HepG2 (cell line): ENCODE results near the gene SZRD1. TPM values are rescaled to one million over a fixed set of nuclear protein-coding genes. Genes with fewer than 3 reads are reported as not detected.

Experiments used
- ASH2L ChIP-seq: fragments of 300-600, 200-600 bp; sonication (generic); IDR thresholded peaks from 2 replicates; pipeline ENCODE4 v1.7.0; 2017; ENCODE audit warnings: low read depth, mild to moderate bottlenecking, moderate library complexity, mixed read lengths, low read length; ENCODE audit not compliant: insufficient read length
- CCDC6 ChIP-seq: sonication (generic); formaldehyde crosslinking; IDR thresholded peaks from 2 replicates; pipeline ENCODE4 v1.8.1; 2022; ENCODE audit warnings: mild to moderate bottlenecking, missing genetic modification reagents, moderate library complexity
- DNMT3B ChIP-seq: conservative IDR thresholded peaks from 2 replicates; pipeline ENCODE4 v1.6.1; 2016; ENCODE audit warnings: missing biosample characterization, control low read depth
- ELF3 ChIP-seq: IDR thresholded peaks from 2 replicates; pipeline ENCODE4 v1.6.1; 2016; ENCODE audit warnings: missing genetic modification reagents, missing compliant biosample characterization
- HCFC1 ChIP-seq: fragments of 150-350 bp; IDR thresholded peaks from 2 replicates; pipeline ENCODE4 v1.6.1; 2014; ENCODE audit warnings: low read depth, low read length
- MEIS2 ChIP-seq: sonication (generic); formaldehyde crosslinking; IDR thresholded peaks from 2 replicates; pipeline ENCODE4 v1.9.0; 2021; ENCODE audit warnings: mild to moderate bottlenecking, missing genetic modification reagents
- NR2F6 ChIP-seq, 2 experiments: IDR thresholded peaks; 2 replicates each; pipeline ENCODE4 v1.6.1; 2016; ENCODE audit warnings: antibody characterized with exemption in 1 of 2, mild to moderate bottlenecking in 1 of 2
- RBM22 ChIP-seq: fragments of 200-400 bp; formaldehyde crosslinking; optimal IDR thresholded peaks from 2 replicates; pipeline ENCODE3; 2017; ENCODE audit warnings: mild to moderate bottlenecking, low read length, moderate library complexity
- RXRB ChIP-seq: IDR thresholded peaks from 2 replicates; pipeline ENCODE4 v1.6.1; 2016; ENCODE audit warnings: borderline replicate concordance, missing genetic modification reagents, missing compliant biosample characterization
- SCMH1 ChIP-seq: sonication (generic); formaldehyde crosslinking; IDR thresholded peaks from 2 replicates; pipeline ENCODE4 v1.9.0; 2021; ENCODE audit warnings: missing genetic modification reagents, mild to moderate bottlenecking, borderline replicate concordance
- TCF7 ChIP-seq: sonication (generic); IDR thresholded peaks from 2 replicates; pipeline ENCODE4 v1.6.1; 2016; ENCODE audit warnings: antibody characterized with exemption, low read depth
- XBP1 ChIP-seq: sonication (generic); formaldehyde crosslinking; IDR thresholded peaks from 2 replicates; pipeline ENCODE4 v1.5.0; 2020; ENCODE audit warnings: missing genetic modification reagents
- ZBTB7B ChIP-seq: sonication (generic); formaldehyde crosslinking; IDR thresholded peaks from 2 replicates; pipeline ENCODE4 v1.4.0; 2020; ENCODE audit warnings: missing genetic modification reagents
- ZFP37 ChIP-seq: sonication (generic); formaldehyde crosslinking; IDR thresholded peaks from 2 replicates; pipeline ENCODE4 v1.4.0; 2020; ENCODE audit warnings: missing genetic modification reagents, borderline replicate concordance
- ZNF546 ChIP-seq: sonication (generic); formaldehyde crosslinking; conservative IDR thresholded peaks from 2 replicates; pipeline ENCODE4 v1.8.1; 2023; ENCODE audit warnings: mild to moderate bottlenecking, missing genetic modification reagents
- ZNF557 ChIP-seq: sonication (generic); formaldehyde crosslinking; IDR thresholded peaks from 2 replicates; pipeline ENCODE4 v1.4.0; 2020; ENCODE audit warnings: missing genetic modification reagents
- ZNF615 ChIP-seq: sonication (generic); formaldehyde crosslinking; IDR thresholded peaks from 2 replicates; pipeline ENCODE4 v1.5.0; 2020; ENCODE audit warnings: mild to moderate bottlenecking, missing genetic modification reagents, borderline replicate concordance
- ZNF652 ChIP-seq: IDR thresholded peaks from 2 replicates; pipeline ENCODE4 v1.6.1; 2016; ENCODE audit warnings: low read depth, borderline replicate concordance
- ZNF7 ChIP-seq: IDR thresholded peaks from 2 replicates; pipeline ENCODE4 v1.6.1; 2016; ENCODE audit warnings: missing biosample characterization, missing genetic modification reagents
- ZNF747 ChIP-seq: sonication (generic); formaldehyde crosslinking; IDR thresholded peaks from 2 replicates; pipeline ENCODE4 v1.8.1; 2023; ENCODE audit warnings: missing genetic modification reagents, mild to moderate bottlenecking, borderline replicate concordance
- polyA plus RNA-seq, 8 experiments: library from polyadenylated mRNA; depleted of rRNA in 3 of 8; stranded (reverse) in 7 of 8; unstranded in 1 of 8; fragments of >200 nt; fragmentation: Illumina TruSeq in 4 of 8; extraction: Trizol in 4 of 8; gene quantifications; 2 replicates each; pipeline versions ENCODE4 v1.2.1 to v1.2.3, GENCODE V29; 2011 to 2016; ENCODE audit warnings: low read depth in 4 of 8, missing spikeins in 1 of 8, mixed read lengths in 1 of 8; ENCODE audit not compliant: insufficient read depth in 1 of 8
- total RNA-seq, 5 experiments: library from RNA; depleted of rRNA; stranded (reverse); fragments of >200 nt; fragmentation: Illumina TruSeq; extraction: Trizol; gene quantifications; 2 replicates each; pipeline ENCODE4 v1.2.3, GENCODE V29; 2016; ENCODE audit warnings: low read depth in 1 of 5
- TF ChIP-seq, protein P1 (sequence below): sonication (generic); formaldehyde crosslinking; IDR thresholded peaks from 2 replicates; pipeline ENCODE4 v1.4.0; 2020; ENCODE audit warnings: mild to moderate bottlenecking, missing genetic modification reagents
- TF ChIP-seq, protein P2 (sequence below): sonication (generic); formaldehyde crosslinking; IDR thresholded peaks from 2 replicates; pipeline ENCODE4 v1.9.0; 2021; ENCODE audit warnings: missing genetic modification reagents, borderline replicate concordance
- TF ChIP-seq, protein P3 (sequence below): sonication (generic); formaldehyde crosslinking; IDR thresholded peaks from 2 replicates; pipeline ENCODE4 v1.5.1; 2020; ENCODE audit warnings: missing genetic modification reagents, mild to moderate bottlenecking, borderline replicate concordance
- TF ChIP-seq, protein P4 (sequence below): IDR thresholded peaks from 2 replicates; pipeline ENCODE4 v1.6.1; 2016

Gene SZRD1
- total and polyA plus RNA-seq, 2 of the 13 experiments (the other 11 are each of a cell fraction or from before 2014, with no cell fraction given), result 28.5 to 41.4 TPM

DNA sequence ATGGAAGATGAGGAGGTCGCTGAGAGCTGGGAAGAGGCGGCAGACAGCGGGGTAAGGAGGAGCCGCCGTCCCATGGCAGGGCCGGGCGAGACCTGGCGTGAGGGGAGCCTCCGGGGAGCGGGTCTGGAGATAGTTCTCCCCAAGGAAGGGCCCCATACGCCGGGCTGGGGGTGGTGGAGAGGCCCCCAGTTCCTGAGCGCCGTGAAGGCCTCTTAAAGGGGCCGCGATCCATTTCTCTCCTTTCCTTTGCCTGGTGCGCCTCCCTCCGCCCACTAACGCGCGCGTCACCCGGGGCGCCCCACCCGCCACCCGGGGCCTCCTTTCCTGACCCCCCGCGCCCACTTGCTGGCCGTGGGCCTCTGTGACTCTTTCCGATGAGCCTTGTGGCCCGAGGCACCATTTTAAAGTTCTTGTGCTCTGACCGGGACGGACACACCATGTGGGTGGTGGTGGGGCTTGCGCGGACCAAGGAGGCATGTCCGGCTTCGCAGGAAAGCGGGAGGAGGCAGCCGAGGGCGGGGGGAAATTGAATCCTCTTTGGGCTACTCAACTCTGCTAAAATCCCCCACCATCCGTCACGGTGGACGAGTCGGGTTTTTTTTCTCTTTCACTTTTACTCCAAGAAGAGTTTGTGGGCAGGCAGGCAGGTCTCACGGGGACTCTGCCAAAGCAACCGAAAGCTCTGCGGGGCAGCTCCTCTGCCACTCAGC lies 371 bp downstream of the SZRD1 start (continued):
- 0 out of 2 replicates have a peak, but pooled peaks have one; percentile 11 for TF ChIP-seq RXRB (CRISPR knock-in tag)
- TF ChIP-seq ZNF7 (CRISPR knock-in tag), result no peak
- TF ChIP-seq MEIS2 (CRISPR knock-in tag), result peak; percentile 87; the same call in 1 of the 2 replicates
- TF ChIP-seq, protein P1, sequence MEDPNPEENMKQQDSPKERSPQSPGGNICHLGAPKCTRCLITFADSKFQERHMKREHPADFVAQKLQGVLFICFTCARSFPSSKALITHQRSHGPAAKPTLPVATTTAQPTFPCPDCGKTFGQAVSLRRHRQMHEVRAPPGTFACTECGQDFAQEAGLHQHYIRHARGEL, result no peak
- TF ChIP-seq RBM22, result no peak
- TF ChIP-seq ZNF615 (CRISPR knock-in tag), result peak; percentile 65; the same call in 1 of the 2 replicates
- peak; percentile 47; the same call in 1 of the 2 replicates for TF ChIP-seq ZBTB7B
- TF ChIP-seq TCF7, result no peak
- TF ChIP-seq SCMH1 (CRISPR knock-in tag), result no peak
- no peak for TF ChIP-seq HCFC1
- TF ChIP-seq CCDC6 (CRISPR knock-in tag), result no peak
- TF ChIP-seq ZNF557 (CRISPR knock-in tag), result peak; percentile 81; the same call in 1 of the 2 replicates
- TF ChIP-seq ZFP37 (CRISPR knock-in tag), result peak; percentile 44; the same call in 1 of the 2 replicates
- TF ChIP-seq DNMT3B (CRISPR knock-in tag), result no peak; the same call in 1 of the 2 replicates
- TF ChIP-seq, protein P2, sequence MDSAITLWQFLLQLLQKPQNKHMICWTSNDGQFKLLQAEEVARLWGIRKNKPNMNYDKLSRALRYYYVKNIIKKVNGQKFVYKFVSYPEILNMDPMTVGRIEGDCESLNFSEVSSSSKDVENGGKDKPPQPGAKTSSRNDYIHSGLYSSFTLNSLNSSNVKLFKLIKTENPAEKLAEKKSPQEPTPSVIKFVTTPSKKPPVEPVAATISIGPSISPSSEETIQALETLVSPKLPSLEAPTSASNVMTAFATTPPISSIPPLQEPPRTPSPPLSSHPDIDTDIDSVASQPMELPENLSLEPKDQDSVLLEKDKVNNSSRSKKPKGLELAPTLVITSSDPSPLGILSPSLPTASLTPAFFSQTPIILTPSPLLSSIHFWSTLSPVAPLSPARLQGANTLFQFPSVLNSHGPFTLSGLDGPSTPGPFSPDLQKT (CRISPR knock-in tag), result no peak
- no peak for TF ChIP-seq ZNF546 (CRISPR knock-in tag)
- TF ChIP-seq, protein P3, sequence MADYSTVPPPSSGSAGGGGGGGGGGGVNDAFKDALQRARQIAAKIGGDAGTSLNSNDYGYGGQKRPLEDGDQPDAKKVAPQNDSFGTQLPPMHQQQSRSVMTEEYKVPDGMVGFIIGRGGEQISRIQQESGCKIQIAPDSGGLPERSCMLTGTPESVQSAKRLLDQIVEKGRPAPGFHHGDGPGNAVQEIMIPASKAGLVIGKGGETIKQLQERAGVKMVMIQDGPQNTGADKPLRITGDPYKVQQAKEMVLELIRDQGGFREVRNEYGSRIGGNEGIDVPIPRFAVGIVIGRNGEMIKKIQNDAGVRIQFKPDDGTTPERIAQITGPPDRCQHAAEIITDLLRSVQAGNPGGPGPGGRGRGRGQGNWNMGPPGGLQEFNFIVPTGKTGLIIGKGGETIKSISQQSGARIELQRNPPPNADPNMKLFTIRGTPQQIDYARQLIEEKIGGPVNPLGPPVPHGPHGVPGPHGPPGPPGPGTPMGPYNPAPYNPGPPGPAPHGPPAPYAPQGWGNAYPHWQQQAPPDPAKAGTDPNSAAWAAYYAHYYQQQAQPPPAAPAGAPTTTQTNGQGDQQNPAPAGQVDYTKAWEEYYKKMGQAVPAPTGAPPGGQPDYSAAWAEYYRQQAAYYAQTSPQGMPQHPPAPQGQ (CRISPR knock-in tag), result no peak
- TF ChIP-seq ZNF747, result no peak
- TF ChIP-seq ASH2L, result peak; percentile 84
- TF ChIP-seq ZNF652 (CRISPR knock-in tag), result no peak
- TF ChIP-seq ELF3, result no peak
- TF ChIP-seq, protein P4, sequence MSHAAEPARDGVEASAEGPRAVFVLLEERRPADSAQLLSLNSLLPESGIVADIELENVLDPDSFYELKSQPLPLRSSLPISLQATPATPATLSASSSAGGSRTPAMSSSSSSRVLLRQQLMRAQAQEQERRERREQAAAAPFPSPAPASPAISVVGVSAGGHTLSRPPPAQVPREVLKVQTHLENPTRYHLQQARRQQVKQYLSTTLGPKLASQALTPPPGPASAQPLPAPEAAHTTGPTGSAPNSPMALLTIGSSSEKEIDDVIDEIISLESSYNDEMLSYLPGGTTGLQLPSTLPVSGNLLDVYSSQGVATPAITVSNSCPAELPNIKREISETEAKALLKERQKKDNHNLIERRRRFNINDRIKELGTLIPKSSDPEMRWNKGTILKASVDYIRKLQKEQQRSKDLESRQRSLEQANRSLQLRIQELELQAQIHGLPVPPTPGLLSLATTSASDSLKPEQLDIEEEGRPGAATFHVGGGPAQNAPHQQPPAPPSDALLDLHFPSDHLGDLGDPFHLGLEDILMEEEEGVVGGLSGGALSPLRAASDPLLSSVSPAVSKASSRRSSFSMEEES (CRISPR knock-in tag), result 0 out of 2 replicates have a peak, but pooled peaks have one; percentile 41
- peak; percentile 82; the same call in 1 of the 2 replicates for TF ChIP-seq XBP1 (CRISPR knock-in tag)
- TF ChIP-seq NR2F6 (IDR thresholded peaks at IDR 0.05), result no peak
- TF ChIP-seq NR2F6 (CRISPR knock-in tag; IDR thresholded peaks at IDR 0.05), result no peak
